Mammary epithelial cell (primary cell): Measurements from ENCODE around the gene KIF23.

ENCODE experiments used
- CTCF ChIP-seq, 2 donors: IDR thresholded peaks in 1 of 2; conservative IDR thresholded peaks in 1 of 2; 2 replicates each; pipeline ENCODE4 v1.5.1; 2011 to 2012; ENCODE audit warnings: inconsistent platforms in 2 of 2, low read length in 2 of 2, mild to moderate bottlenecking in 2 of 2, control low read depth in 1 of 2, low read depth in 1 of 2; ENCODE audit not compliant: insufficient read depth in 1 of 2; ENCODE audit errors: extremely low read depth in 1 of 2
- EZH2 ChIP-seq: IDR thresholded peaks from 2 replicates; pipeline ENCODE4 v1.6.1; 2012; ENCODE audit warnings: low read length, inconsistent platforms, borderline replicate concordance

GRCh38 chr15:69380100-69380725, 33.9 kb upstream of the KIF23 start:
- TF ChIP-seq CTCF (conservative IDR thresholded peaks at IDR 0.05 in 1 of 2, IDR thresholded peaks at IDR 0.05 in 1 of 2; ENCODE audit: extremely low read depth in 1 of 2, insufficient read depth in 1 of 2, low read depth in 1 of 2, low read length in 2 of 2) (peak; percentile 16 to 30), EZH2 (no peak)
